HG03095 (cell line): ENCODE data around the gene OR5D18.
"Not testable (repeated sequence)": the region's sequence is repeated elsewhere in the genome, so short reads cannot be mapped to it uniquely, and the experiment has no call there.

Experiments
- ATAC-seq: cut with Tn5 transposase; IDR thresholded peaks from one replicate; pipeline ENCODE4 v1.9.1; 2021; ENCODE audit warnings: moderate library complexity; ENCODE audit not compliant: unreplicated experiment

OR5D18 gene

GRCh38 chr11:55819330-55819729, at the start of gene OR5D18:
Gene OR5D18 (plus strand): TSS chr11:55819630. CDS start chr11:55819630, 0 bp downstream.
- ATAC-seq: no peak

- ATAC-seq: no peak
These were observed 46.3 kb upstream of the OR5D18 start, which contains the start of gene OR5D13 for GRCh38 chr11:55773138-55773537. Gene OR5D13 (plus strand): TSS chr11:55773438. CDS start chr11:55773438, 0 bp downstream.

- no peak for ATAC-seq
These were observed 27.8 kb upstream of the OR5D18 start for GRCh38 chr11:55791606-55792005.

GRCh38 chr11:55793321-55793720, 26.1 kb upstream of the OR5D18 start:
- no peak for ATAC-seq

GRCh38 chr11:55795256-55795655, 24.2 kb upstream of the OR5D18 start, which contains the start of gene OR5D14:
Gene OR5D14 (plus strand): TSS chr11:55795556. CDS start chr11:55795556, 0 bp downstream.
- no peak for ATAC-seq

GRCh38 chr11:55806248-55806647, 13.2 kb upstream of the OR5D18 start:
- no peak for ATAC-seq

GRCh38 chr11:55811067-55811466, 8.4 kb upstream of the OR5D18 start, which contains the start of gene OR5L1:
Gene OR5L1 (plus strand): TSS chr11:55811367. CDS start chr11:55811467, 100 bp downstream.
- ATAC-seq: no peak

- no peak for ATAC-seq
These were observed 7.5 kb downstream of the OR5D18 start, which contains the start of gene OR5L2 for GRCh38 chr11:55826919-55827318. Gene OR5L2 (plus strand): TSS chr11:55827219. CDS start chr11:55827219, 0 bp downstream.

- no peak for ATAC-seq
These were observed 19.0 kb downstream of the OR5D18 start, which contains the start of gene OR5D16 for GRCh38 chr11:55838452-55838851. Gene OR5D16 (plus strand): TSS chr11:55838752. CDS start chr11:55838752, 0 bp downstream.

GRCh38 chr11:55847453-55847852, 28.0 kb downstream of the OR5D18 start:
- ATAC-seq: no peak

- no peak for ATAC-seq
These were observed 29.6 kb downstream of the OR5D18 start for GRCh38 chr11:55849037-55849436.

- ATAC-seq: no peak
These were observed 32.7 kb downstream of the OR5D18 start for GRCh38 chr11:55852141-55852540.

- no peak for ATAC-seq
These were observed 35.3 kb downstream of the OR5D18 start for GRCh38 chr11:55854704-55855103.

- ATAC-seq: not testable (repeated sequence)
These were observed 47.9 kb downstream of the OR5D18 start for GRCh38 chr11:55867354-55867753.
